Upper lobe of left lung (tissue), 4 donors: ENCODE data around the gene DCPS.

Source experiments
- CTCF ChIP-seq, 6 experiments: fragments of 450-650 bp in 4 of 6; fragments of 200-600 bp in 2 of 6; sonication (generic) in 2 of 6; IDR thresholded peaks; one replicate each; pipeline ENCODE4 v1.5.1; 2016 to 2019; ENCODE audit warnings: antibody characterized with exemption in 6 of 6
- POLR2AphosphoS5 ChIP-seq, 2 donors: sonication (generic); formaldehyde crosslinking; IDR thresholded peaks; one replicate each; pipeline ENCODE4 v1.5.1; 2017; ENCODE audit warnings: antibody characterized with exemption in 2 of 2

- TF ChIP-seq CTCF (IDR thresholded peaks at IDR 0.05): no peak
- TF ChIP-seq POLR2AphosphoS5 (IDR thresholded peaks at IDR 0.05): no peak
These were observed 55.7 kb downstream of the DCPS start for GRCh38 chr11:126359431-126360048.
